ENCODE results near the gene FANCM.

The FANCM gene

DNA sequence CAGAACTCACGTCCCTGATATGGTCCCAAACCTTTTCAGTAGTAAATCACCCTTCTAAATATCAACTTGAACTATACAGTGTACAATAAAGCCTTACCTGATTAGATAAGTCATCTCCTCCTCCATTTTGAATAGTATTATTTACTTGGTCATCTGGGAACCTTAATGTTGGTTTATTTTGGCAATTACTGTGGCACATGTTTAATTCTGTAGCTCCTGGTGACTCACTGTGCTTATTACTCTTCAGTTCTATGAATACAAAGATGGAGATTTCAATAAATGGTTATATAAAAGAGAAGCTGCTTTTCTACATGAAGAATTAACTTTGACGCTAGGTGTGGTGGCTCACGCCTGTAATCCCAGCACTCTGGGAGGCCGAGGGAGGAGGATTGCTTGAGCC, 91.8 kb downstream of the FANCM start:
- DNase-seq (ENCODE audit: low read depth): no peak

DNA sequence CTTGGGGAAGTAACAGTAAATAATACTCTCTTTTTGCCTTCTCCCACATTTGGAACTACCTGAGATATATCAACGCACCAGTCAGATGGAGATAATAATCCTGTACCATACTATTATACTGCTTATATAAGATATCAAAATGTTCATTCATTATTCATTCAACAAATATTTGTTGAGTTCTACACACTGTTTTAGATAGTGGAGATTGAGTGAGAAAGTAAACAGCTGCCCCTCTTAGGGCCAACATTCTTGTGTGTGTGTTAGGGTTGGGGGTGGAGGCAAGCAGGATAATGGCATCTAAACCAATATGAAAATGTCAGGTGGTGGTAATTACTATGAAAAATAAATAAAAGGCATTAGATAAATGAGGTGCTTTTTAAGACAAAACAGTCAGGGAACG, 103.3 kb downstream of the FANCM start:
- no peak for DNase-seq (ENCODE audit: low read depth)

DNA sequence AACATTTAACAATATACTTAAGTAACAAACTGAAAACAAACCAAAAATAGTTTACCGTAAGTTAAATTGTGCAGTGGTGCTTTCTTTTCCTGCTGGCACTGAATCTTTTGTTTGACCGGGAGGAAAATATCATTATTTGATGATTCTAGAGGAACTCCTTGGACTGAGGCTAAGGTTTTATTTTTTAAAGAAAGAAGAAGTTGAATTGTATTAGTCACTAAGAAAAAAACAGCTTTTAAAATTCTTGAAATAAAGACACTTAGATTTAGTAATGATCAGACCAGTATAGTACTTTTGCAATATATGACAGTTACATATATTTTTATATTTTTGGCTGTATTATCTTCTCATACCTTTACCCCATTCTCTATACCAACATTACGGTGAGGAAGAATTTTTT, 107.0 kb downstream of the FANCM start:
- DNase-seq (ENCODE audit: low read depth): no peak

GRCh38 chr14:45246151-45246550, 110.4 kb downstream of the FANCM start:
- no peak for DNase-seq (ENCODE audit: low read depth)

- no peak for DNase-seq (ENCODE audit: low read depth)
Measured at GRCh38 chr14:45246691-45247090, 111.0 kb downstream of the FANCM start.

- DNase-seq (ENCODE audit: low read depth): peak; percentile 26
Measured at GRCh38 chr14:45247427-45247826, 111.7 kb downstream of the FANCM start.

- peak; percentile 81 for DNase-seq (ENCODE audit: low read depth)
Measured at GRCh38 chr14:45249856-45250575, 114.3 kb downstream of the FANCM start.
